ENCODE measurements around the gene COL20A1. TPM values are rescaled to one million over a fixed set of nuclear protein-coding genes. Genes with fewer than 3 reads are reported as not detected.
A peak's percentile ranks its signal among the peaks of the same experiment; 100 is the strongest.

The COL20A1 gene
- total and polyA plus RNA-seq, 4 donors: 0.06 to 0.09 TPM; not detected in 2

GRCh38 chr20:63322146-63322932 is 29.4 kb downstream of the COL20A1 start:
- H3K27ac ChIP-seq (ENCODE audit: low read depth in 1 of 2, low read length in 1 of 2): no peak overlapping the region
- no peak for TF ChIP-seq CTCF (IDR thresholded peaks at IDR 0.05; ENCODE audit: control extremely low read depth, extremely low read depth)
- no peak overlapping the region for H3K9ac ChIP-seq (ENCODE audit: insufficient read depth in 1 of 2, low read length in 2 of 2)
- peaks cover 0 to 44% (median 13%) of the 10 kb centered on the region in 5 donors for H3K4me1 ChIP-seq (ENCODE audit: control insufficient read depth in 5 of 5, insufficient read depth in 5 of 5, low read length in 5 of 5)
- H3K27me3 ChIP-seq (ENCODE audit: control insufficient read depth in 3 of 3, insufficient read depth in 3 of 3, low read length in 2 of 3): peaks cover 0 to 3% (median 3%) of the 10 kb centered on the region in 3 donors
- no peak for DNase-seq
- no peak overlapping the region for H3K4me3 ChIP-seq
- H3K36me3 ChIP-seq (ENCODE audit: control insufficient read depth in 4 of 4, insufficient read depth in 4 of 4, low read length in 4 of 4): no peaks in the 10 kb centered on the region
- H3K9me3 ChIP-seq (ENCODE audit: control insufficient read depth in 4 of 4, insufficient read depth in 3 of 4, low read length in 3 of 4): peaks cover 0 to 3% (median 0%) of the 10 kb centered on the region in 4 donors
- WGBS, 2 donors: 67 to 84% methylated on average over 34 of the region's 34 CpGs
- ATAC-seq (ENCODE audit: insufficient read depth, low FRiP score): no peak

GRCh38 chr20:63322933-63323273 is 29.9 kb downstream of the COL20A1 start:
- H3K36me3 ChIP-seq (ENCODE audit: control insufficient read depth in 4 of 4, insufficient read depth in 4 of 4, low read length in 4 of 4): no peaks in the 10 kb centered on the region
- H3K9ac ChIP-seq (ENCODE audit: insufficient read depth in 1 of 2, low read length in 2 of 2): no peak overlapping the region
- no peak overlapping the region for H3K27ac ChIP-seq (ENCODE audit: low read depth in 1 of 2, low read length in 1 of 2)
- H3K4me1 ChIP-seq (ENCODE audit: control insufficient read depth in 5 of 5, insufficient read depth in 5 of 5, low read length in 5 of 5): peaks cover 0 to 44% (median 13%) of the 10 kb centered on the region in 5 donors
- no peak for TF ChIP-seq CTCF (IDR thresholded peaks at IDR 0.05; ENCODE audit: control extremely low read depth, extremely low read depth)
- peaks cover 0 to 3% (median 3%) of the 10 kb centered on the region in 3 donors for H3K27me3 ChIP-seq (ENCODE audit: control insufficient read depth in 3 of 3, insufficient read depth in 3 of 3, low read length in 2 of 3)
- 38 to 50% methylated on average over 15 of the region's 15 CpGs for WGBS, 2 donors
- ATAC-seq (ENCODE audit: insufficient read depth, low FRiP score): no peak
- DNase-seq: peak; percentile 23 to 43 (median 36)
- no peak overlapping the region for H3K4me3 ChIP-seq
- peaks cover 0 to 3% (median 0%) of the 10 kb centered on the region in 4 donors for H3K9me3 ChIP-seq (ENCODE audit: control insufficient read depth in 4 of 4, insufficient read depth in 3 of 4, low read length in 3 of 4)

- WGBS, 2 donors: 70 to 73% methylated on average over 18 of the region's 18 CpGs
- H3K36me3 ChIP-seq (ENCODE audit: control insufficient read depth in 4 of 4, insufficient read depth in 4 of 4, low read length in 4 of 4): no peaks in the 10 kb centered on the region
- H3K4me3 ChIP-seq: no peak overlapping the region
- no peak overlapping the region for H3K27ac ChIP-seq (ENCODE audit: low read depth in 1 of 2, low read length in 1 of 2)
- no peak for TF ChIP-seq CTCF (IDR thresholded peaks at IDR 0.05; ENCODE audit: control extremely low read depth, extremely low read depth)
- no peak for ATAC-seq (ENCODE audit: insufficient read depth, low FRiP score)
- H3K9ac ChIP-seq (ENCODE audit: insufficient read depth in 1 of 2, low read length in 2 of 2): no peak overlapping the region
- peaks cover 0 to 3% (median 3%) of the 10 kb centered on the region in 3 donors for H3K27me3 ChIP-seq (ENCODE audit: control insufficient read depth in 3 of 3, insufficient read depth in 3 of 3, low read length in 2 of 3)
- peak; percentile 11 to 35 (median 34) for DNase-seq
- H3K4me1 ChIP-seq (ENCODE audit: control insufficient read depth in 5 of 5, insufficient read depth in 5 of 5, low read length in 5 of 5): peaks cover 0 to 44% (median 13%) of the 10 kb centered on the region in 5 donors
- peaks cover 0 to 3% (median 0%) of the 10 kb centered on the region in 4 donors for H3K9me3 ChIP-seq (ENCODE audit: control insufficient read depth in 4 of 4, insufficient read depth in 3 of 4, low read length in 3 of 4)
These were observed 30.5 kb downstream of the COL20A1 start for GRCh38 chr20:63323357-63323981.
